Activated T-cell treated with anti-CD3 and anti-CD28 coated beads for 1 hour (primary cell): ENCODE measurements around the gene ANKRD13D.
A peak's percentile ranks its signal among the peaks of the same experiment; 100 is the strongest.

Experiments
- DNase-seq: peaks from one replicate; pipeline ENCODE4 v3.0.0-alpha.2; 2020; ENCODE audit warnings: low read depth

ANKRD13D gene

GRCh38 chr11:67285541-67286498 is 3.3 kb upstream of the ANKRD13D start:
- DNase-seq = no peak

GRCh38 chr11:67286621-67287333 is 2.3 kb upstream of the ANKRD13D start:
- no peak for DNase-seq

- no peak for DNase-seq
Observed at GRCh38 chr11:67287355-67288197, 1.5 kb upstream of the ANKRD13D start.

GRCh38 chr11:67288198-67288451 is 978 bp upstream of the ANKRD13D start:
- DNase-seq = no peak

- peak; percentile 88 for DNase-seq
Observed at GRCh38 chr11:67288452-67289225, 464 bp upstream of the ANKRD13D start.

- DNase-seq = no peak
Observed at GRCh38 chr11:67289651-67290479, 762 bp downstream of the ANKRD13D start.

- no peak for DNase-seq
Observed at GRCh38 chr11:67290801-67291200, 1.7 kb downstream of the ANKRD13D start.

GRCh38 chr11:67291481-67292381 is 2.6 kb downstream of the ANKRD13D start:
- no peak for DNase-seq

- no peak for DNase-seq
Observed at GRCh38 chr11:67292671-67293070, 3.6 kb downstream of the ANKRD13D start.

- no peak for DNase-seq
Observed at GRCh38 chr11:67293090-67293489, 4.0 kb downstream of the ANKRD13D start.

GRCh38 chr11:67295846-67296245 is 6.7 kb downstream of the ANKRD13D start:
- DNase-seq = no peak

GRCh38 chr11:67298786-67299185 is 9.7 kb downstream of the ANKRD13D start:
- no peak for DNase-seq

GRCh38 chr11:67299471-67300191 is 10.5 kb downstream of the ANKRD13D start:
- DNase-seq = no peak

GRCh38 chr11:67300256-67300755 is 11.2 kb downstream of the ANKRD13D start:
- no peak for DNase-seq

GRCh38 chr11:67300756-67301312 is 11.7 kb downstream of the ANKRD13D start:
- DNase-seq = no peak

GRCh38 chr11:67301313-67301921 is 12.3 kb downstream of the ANKRD13D start:
- no peak for DNase-seq

GRCh38 chr11:67301951-67302516 is 12.9 kb downstream of the ANKRD13D start:
- DNase-seq = no peak
